ENCODE results near the gene MED29.
A peak's percentile ranks its signal among the peaks of the same experiment; 100 is the strongest.

MED29 gene

GRCh38 chr19:39430675-39431593 lies 39.8 kb downstream of the MED29 start:
- DNase-seq (ENCODE audit: low spot score) = peak; percentile 68
- in situ Hi-C loops (cut with MboI; ENCODE audit: low sequenced_read_pairs, unreplicated experiment) = no loop called here
- no peak for TF ChIP-seq CTCF (IDR thresholded peaks at IDR 0.05; ENCODE audit: borderline replicate concordance, control extremely low read depth, extremely low read depth, insufficient read depth, missing control alignments)

- no peak for DNase-seq (ENCODE audit: low spot score)
- in situ Hi-C loops (cut with MboI; ENCODE audit: low sequenced_read_pairs, unreplicated experiment) = no loop called here
- no peak for TF ChIP-seq CTCF (IDR thresholded peaks at IDR 0.05; ENCODE audit: borderline replicate concordance, control extremely low read depth, extremely low read depth, insufficient read depth, missing control alignments)
Measured at GRCh38 chr19:39432677-39433025, 41.5 kb downstream of the MED29 start.

- TF ChIP-seq CTCF (IDR thresholded peaks at IDR 0.05; ENCODE audit: borderline replicate concordance, control extremely low read depth, extremely low read depth, insufficient read depth, missing control alignments) = no peak
- in situ Hi-C loops (cut with MboI; ENCODE audit: low sequenced_read_pairs, unreplicated experiment) = no loop called here
- no peak for DNase-seq (ENCODE audit: low spot score)
Measured at GRCh38 chr19:39433480-39434079, 42.4 kb downstream of the MED29 start.

GRCh38 chr19:39434123-39435076 lies 43.2 kb downstream of the MED29 start:
- no peak for TF ChIP-seq CTCF (IDR thresholded peaks at IDR 0.05; ENCODE audit: borderline replicate concordance, control extremely low read depth, extremely low read depth, insufficient read depth, missing control alignments)
- DNase-seq (ENCODE audit: low spot score) = no peak
- in situ Hi-C loops (cut with MboI; ENCODE audit: low sequenced_read_pairs, unreplicated experiment) = no loop called here

- TF ChIP-seq CTCF (IDR thresholded peaks at IDR 0.05; ENCODE audit: borderline replicate concordance, control extremely low read depth, extremely low read depth, insufficient read depth, missing control alignments) = no peak
- in situ Hi-C loops (cut with MboI; ENCODE audit: low sequenced_read_pairs, unreplicated experiment) = no loop called here
- peak; percentile 97 for DNase-seq (ENCODE audit: low spot score)
Measured at GRCh38 chr19:39435499-39436349, 44.5 kb downstream of the MED29 start, which contains the start of gene RPS16. Gene RPS16, minus strand, starts transcription at chr19:39435949. Its CDS starts 54 bp downstream, at chr19:39435895.

Data from GM13976 (cell line).